ENCODE data around the gene CEP76.

Gene CEP76, protein sequence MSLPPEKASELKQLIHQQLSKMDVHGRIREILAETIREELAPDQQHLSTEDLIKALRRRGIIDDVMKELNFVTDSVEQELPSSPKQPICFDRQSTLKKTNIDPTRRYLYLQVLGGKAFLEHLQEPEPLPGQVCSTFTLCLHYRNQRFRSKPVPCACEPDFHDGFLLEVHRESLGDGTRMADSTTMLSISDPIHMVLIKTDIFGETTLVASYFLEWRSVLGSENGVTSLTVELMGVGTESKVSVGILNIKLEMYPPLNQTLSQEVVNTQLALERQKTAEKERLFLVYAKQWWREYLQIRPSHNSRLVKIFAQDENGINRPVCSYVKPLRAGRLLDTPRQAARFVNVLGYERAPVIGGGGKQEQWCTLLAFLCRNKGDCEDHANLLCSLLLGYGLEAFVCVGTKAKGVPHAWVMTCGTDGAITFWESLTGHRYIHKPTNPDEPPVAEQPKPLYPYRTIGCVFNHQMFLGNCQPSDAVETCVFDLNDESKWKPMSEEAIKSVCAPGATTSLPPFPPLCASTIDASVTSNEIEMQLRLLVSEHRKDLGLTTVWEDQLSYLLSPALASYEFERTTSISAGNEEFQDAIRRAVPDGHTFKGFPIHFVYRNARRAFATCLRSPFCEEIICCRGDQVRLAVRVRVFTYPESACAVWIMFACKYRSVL

DNA sequence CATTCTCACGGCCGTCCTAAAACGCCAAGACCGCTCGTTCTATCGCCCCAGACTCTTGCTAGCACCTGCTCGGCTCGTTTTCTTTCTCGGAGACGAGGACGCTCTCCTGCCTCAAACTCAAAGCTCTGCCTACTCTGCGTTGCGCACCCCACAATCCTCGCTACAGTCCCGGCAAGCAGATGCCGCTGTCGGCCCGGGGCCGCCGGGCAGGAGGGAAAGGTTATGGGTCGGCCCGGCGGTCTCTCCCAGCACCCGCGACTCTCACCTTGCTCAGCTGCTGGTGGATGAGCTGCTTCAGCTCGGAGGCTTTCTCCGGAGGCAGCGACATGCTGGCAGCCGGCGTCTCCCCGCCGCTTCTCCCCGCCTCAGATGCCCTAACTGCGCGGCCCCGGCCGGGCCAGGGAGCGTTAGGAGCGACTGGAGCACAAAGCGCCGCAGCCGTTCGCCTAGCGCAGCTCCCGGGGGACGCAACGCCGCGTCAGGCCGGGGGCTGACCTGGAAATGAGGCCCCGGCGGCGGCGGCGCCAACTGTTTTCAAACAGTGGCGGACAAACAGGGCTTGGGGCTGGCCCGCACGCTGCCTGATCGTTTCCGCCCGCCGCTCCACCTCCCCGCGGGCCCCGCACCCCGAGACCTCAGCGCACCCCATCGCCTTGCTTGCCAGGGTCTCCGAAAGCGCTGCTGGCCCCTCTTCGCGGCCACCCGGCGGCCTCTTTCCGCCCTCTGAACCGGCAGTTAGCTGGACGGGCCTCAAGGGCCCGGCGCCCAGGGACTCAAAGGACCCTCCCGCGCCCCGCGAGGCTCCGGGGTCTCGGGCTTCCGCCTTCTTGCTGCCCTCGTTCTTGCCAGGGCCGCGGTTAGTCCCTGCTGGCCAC, at the start of gene CEP76, which contains the start of gene PSMG2:
CEP76 (minus strand) TSS at position 503 of the 875 bp plus-strand sequence; CDS start at position 328, 175 bp downstream.
PSMG2 (plus strand) TSS at position 822 of the 875 bp plus-strand sequence. CDS start 66 bp downstream, outside the sequence.
- peak; percentile 64 for DNase-seq

DNA sequence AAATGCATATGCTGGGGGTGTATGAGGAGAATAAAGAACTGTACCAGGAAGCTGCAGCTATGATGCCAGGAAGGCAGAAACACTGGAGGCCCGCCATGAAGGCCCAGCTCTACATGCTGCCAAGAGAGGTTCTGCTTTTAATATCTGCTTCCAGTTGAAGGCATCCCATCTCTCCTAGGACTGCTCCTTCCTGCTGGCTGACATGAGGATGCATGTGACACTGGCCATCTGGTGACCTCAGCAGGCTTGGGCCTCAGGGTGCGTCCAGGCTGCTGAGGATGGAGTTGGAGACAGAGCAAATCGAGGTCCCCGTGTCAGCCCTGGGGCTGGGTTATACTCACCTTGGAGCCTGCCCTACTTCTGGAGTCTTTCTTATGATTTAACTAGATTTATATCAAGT, 49.4 kb upstream of the CEP76 start:
- no peak for DNase-seq

DNA sequence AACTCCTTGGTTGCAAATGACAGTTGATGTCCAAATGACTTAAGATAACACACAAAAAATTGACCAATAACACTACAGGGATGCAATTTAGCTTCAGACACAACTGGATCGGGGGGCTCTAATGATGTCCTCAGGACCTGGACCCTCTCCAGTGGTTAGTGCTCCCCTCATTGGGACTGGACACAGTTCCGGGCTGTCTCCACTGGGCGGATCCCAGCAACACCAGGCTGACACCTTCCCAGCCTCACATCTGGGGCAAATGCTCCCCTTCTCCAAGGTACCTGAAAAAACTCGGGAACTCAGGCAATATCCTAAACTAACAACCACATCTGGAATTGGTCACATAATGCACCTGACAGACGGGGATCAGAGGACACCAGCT, 49.0 kb upstream of the CEP76 start:
- DNase-seq = no peak

DNA sequence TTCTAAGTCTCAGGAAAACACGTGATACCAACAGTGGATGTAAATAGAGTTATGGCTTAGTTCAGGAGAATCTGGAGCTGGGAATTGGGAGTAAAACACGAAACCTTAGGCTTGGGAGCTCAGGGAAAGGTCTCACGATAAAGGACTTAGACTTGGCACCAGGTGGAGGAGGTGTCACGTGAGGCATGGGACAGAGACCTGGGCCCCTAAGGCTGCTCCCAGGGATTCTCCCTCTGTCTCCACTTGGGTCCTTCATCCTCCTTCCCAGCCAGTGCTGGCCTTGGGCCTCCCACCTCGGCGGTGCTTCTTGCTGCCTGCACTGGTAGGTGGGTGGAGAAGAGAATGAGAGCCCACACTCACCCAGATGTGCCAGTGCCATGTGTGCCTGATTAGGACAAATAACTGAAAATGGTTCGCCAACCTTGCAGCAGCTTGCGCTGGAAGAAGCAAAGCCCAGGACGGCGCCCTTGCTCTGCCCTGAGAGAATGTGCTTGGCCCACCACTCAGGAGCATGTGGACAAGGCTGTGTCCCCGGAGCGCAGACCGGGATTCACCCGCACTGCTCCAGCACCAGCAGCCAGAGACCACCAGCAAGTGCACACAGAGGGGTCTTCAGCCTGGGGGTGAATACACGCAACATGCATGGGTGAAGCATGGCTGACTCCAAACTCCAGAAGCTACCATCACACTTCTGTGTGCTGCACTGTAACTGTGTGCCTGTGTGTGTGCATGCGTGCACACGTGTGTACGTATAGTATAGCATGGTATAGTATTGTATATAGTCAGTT, 48.4 kb upstream of the CEP76 start:
- no peak for DNase-seq

DNA sequence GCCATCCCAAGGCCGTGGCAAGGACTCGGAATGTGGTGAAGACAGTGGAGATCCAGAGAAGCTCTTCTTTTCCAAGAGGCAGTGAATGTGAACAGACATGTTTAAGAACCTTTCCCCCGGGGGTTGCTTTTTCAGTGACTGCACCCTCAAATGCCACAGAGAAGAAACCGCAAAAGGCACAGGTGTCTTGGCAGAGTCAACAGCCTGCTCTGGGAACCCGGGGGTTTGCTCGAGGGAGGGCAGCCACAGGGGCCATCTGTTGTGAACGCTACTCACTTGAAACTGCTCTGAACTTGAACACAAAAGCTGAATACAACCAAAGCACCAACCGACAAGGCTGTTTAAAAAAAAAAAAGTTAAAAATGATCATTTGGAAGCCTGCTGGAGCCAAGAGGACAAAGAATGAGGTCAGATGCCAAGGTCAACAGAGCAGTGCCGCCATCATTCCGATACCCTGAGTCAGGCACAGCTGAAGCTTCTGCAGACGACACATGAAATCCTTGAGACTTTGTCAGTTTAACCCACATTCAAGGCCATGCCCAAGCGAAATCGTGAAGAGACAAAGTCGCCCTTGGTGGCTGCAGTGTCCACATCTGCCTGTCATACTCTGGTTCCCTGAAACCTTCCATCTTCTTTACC, 47.7 kb upstream of the CEP76 start:
- DNase-seq = no peak

DNA sequence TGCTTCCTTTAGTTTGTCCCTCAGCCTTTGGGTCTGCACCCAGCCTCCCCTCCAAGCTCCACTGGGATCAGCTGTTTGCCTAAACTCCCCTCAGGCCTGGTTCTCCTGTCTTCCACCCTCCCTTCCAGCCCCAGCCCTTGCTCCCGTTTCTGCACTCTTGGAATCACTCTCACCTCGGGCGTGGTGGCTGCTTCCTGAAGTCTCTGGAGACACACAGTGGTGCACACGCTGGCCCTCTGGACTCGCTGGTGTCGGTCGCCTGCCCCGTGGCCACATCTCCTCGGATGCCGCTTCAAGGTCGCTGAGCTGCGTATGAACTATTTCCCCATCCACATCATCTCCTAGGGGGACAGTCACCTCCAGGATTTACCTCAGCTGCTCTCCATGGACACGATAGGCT, 46.6 kb upstream of the CEP76 start:
- no peak for DNase-seq

DNA sequence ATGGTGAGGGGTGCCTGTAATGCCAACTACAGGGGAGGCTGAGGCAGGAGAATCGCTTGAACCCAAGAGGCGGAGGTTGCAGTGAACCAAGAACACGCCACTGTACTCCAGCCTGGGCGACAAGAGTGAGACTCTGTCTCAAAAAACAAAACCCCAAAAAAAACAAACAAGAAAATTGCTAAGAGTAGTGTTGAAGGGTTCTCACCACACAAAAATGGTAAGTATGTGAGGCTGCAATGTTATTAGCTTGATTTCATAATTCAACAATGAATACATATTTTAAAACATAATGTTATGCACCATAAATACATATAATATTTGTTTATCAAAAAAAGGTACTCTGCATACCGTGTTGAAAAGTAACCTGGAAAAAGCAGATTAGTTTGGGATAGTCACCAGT, 46.1 kb upstream of the CEP76 start:
- no peak for DNase-seq

DNA sequence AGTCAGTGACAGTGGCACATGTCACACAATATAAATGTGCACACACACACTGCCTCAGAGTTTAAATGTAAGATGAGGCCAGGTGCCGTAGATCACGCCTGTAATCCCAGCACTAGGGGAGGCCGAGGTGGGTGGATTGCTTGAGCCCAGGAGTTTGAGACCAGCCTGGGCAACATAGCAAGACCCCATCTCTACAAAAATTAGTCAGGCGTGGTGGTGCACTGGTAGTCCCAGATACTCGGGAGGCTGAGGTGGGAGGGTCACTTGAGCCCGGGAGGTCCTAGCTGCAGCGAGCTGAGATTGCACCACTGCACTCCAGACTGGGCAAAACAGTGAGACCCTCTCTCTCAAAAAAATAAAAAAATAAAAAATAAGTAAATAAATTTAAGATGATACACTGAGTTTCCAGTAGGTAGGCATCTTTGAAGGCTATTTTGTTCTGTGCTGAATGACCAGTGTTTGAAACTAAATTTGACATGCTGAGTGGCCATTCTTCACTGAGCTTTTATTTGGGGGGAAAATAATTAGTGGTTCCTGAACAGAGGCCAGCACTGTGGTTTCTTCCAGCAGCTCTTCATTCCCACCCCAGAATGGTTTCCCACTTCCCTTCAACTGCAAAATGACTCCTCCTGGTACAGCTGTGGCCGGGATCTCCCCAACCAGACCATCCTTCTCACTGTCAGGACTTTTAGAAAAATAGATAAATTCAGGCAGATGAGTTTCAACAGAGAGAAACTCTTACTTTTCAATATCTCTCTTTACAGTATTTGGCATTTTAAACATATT, 45.2 kb upstream of the CEP76 start:
- no peak for DNase-seq

DNA sequence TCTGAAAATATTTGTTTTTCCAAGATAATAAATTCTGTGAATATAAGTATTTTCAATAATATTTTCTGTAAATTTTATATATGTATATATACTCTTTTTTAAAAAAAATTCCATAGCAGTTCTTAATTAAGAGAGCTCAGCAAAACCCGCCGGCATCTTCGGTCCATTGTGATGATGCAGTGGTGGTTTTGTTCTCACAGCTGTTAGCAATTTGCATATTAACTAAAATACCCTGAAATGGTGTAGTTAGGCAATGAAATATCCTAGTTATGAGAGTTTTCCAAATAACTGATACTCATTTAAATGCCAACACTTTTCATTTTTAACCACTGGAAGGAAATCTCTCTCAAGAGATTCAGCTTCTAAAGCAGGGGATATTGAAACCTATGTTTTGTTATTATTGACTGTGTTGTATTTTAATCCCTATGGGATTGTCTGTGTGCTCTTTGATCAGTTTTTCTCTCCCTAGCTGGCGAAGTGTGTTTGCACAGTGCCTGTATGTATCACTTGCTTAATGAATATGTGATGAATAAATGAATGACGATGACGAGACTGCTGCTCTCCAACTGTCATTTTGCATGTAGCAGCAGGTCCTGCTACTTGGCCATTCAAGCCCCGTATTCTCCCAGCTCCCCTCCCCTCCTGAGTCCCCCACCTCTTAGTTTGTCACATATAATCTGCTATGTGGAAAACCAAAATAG, 42.7 kb upstream of the CEP76 start:
- DNase-seq = no peak

DNA sequence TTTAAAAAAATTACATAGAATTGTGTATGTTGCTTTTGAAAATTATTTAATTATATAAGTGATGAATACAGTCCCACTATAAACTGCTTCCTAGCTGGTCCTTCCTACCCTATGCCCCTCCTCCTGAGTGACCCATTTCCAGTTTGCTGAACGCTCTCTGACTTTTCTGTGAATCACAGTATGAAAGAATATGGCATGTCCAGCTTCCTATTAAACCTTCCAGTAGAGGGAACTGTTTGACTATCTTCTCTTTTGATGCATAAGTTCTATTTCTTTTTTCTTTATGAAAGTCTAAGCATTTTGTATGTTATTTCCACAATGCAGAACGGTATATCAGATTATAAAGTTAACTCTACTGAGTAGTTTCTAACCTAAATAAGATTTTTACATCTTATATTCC, 41.6 kb upstream of the CEP76 start:
- DNase-seq = peak; percentile 35

DNA sequence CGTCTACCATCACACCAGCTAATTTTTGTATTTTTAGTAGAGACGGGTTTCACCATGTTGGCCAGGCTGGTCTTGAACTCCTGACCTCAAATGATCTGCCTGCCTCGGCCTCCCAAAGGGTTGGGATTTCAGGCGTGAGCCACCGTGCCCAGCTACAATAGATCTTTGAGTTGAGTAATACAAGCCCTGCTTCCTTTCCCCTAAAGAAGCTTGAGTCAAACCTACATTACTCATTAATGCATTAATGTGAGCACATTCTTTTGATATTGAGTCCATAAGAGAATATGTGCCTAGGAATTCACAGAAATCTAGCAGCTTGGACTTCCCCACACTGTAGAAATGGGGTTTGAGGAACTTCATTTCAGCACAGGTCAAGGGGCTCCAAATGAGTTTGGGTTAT, 39.9 kb upstream of the CEP76 start:
- no peak for DNase-seq

DNA sequence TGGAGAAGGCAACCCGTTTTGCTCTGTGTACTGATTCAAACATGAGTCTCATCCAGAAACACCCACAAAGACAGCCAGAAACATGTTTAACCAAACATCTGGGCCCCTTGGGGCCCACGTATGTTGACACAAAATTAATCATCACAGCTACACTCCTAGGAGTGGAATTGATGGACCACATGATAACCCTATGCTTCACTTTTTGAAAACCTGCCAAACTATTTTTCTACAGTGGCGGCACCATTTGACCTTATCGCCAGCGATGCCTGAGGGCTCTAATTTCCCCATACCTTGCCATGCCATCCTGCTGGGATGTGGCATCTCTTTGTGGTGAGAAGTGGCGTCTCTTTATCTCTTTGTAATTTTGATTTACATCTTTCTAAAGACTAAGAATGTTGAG, 38.8 kb upstream of the CEP76 start:
- peak; percentile 75 for DNase-seq

DNA sequence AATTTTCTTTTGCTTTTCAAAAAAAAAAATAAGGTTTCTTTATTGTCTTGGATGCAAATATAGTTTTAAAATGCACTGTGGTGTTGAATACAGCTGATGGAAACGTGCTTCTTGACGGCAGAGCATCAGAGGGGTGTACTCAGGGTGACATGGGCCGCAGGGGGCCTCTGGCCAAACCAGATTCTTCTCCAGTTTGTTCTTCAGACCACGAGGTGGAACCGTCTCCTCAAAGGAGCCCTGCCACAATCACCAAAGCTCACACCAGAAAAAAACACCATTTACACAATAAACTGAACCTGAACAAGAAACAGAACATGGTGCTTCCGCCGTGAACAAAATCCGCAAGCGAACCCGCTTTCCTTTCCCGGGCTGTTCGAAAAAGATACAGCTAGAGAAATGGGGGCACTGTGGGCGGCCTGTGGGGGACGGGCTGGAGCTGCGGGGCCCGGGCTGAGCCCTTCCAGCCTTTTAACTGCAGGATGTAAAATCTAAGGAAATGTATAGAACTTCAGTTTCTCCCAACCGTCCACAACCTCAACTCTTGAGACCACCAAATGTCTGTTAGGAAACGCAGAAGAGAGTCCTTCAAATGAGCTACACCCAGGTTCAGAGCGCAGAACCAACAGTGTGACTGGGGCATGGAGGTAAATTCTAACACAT, 34.9 kb upstream of the CEP76 start:
- DNase-seq = no peak

DNA sequence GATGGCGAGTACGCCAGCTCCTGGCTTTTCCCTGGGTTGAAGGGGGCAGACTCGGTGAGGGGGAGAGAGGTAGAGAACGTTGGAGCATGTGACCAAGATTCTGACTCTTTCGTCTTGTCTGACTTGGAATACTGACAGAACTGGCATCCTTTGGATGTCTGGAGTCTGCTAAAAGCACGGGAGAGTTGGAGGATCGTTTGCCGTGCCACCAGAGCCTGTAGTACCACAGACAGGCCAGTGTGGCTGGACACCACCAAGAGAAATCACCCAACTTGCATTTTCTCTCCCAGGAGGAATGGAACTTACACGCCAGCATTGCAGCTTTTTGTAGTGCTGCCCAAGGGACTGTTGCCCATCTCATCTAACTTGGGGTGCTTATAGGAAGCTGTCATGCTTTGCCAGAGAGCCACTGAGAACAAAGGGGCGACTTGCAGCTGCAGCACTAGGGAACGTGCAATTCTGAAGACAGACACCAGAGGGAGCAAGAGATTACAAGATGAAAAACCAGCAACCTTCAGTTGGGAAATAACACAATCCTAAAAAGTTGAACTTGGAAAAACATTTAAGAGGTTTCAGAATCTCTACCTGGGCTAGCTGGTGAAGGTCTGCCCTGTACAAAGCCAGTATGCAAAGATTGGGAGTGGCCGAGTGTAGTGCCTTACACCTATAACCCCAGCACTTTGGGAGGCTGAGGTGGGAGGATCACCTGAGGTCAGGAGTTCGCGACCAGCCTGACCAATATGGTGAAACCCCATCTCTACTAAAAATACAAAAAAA, 24.4 kb upstream of the CEP76 start:
- DNase-seq = peak; percentile 70

DNA sequence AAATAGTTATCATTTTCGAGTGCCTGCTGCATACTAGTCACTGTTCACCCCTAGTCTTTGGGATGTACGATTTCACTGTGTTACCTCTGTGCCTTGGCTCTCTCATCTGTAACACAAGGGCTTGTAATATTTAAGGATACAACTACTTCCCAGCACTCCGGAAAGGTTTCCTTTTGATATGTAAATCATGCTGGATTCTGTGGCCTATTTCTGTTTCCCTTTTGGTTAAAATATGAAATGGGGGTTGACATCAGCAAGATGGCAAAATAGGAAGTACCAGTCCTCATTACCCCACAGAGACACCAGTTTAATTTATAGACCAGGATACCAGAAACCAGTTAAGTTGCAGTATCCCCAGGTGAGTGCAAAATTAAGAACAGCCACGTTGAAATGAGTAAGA, 23.8 kb upstream of the CEP76 start:
- DNase-seq = no peak

DNA sequence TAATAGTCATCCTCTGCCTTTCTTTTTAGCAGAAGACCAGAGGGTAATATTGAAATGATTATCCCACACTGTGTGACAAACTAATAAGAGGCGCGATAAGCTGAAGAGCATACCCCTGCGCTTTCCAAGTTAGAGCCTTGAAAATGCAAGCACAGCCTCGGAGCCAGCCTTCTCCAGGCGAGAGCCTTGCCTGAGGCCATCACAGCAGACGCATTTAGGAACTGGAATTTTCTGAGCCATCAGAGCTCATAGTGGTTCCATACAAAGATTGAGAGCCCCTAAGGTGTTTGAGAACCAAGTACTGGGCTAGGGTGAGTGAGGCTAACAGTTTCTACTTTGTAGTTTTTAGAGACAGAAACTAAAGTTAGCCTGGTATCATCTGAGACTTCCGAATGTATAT, 20.2 kb upstream of the CEP76 start:
- no peak for DNase-seq

DNA sequence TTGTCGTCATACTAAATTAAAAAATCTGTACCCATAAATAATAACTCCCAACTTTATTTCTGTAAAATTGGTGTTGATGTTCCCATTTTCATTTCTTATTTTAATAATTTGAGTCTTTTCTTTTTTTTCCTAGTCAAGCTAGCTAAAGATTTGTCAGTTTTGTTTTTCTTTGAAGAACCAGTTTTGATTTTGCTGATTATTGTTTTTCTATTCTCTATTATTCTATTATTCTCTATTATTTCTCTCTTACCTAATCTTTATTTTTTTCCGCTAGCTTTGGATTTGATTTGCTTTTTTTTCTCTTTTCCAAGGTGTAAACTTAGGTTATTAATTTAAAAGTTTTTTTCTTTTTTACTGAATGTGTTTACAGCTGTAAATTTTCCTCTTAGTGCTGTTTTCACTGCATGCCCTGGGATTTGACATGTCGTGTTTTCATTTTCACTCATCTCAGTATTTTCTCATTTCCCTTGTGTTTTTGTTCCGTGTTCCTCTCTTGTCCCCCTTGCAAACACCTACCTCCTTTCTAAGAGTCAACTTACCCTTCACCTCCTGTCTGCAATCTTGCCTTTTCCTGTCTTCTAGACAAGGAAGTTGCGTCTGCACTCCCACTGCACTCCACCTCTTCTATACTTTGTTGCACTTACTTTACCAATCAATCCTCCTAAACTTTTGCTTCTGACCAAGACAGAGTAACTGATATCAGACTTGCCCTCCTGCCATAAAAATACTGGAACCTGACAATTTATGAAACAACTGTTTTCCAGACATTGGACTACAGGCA, 19.2 kb upstream of the CEP76 start:
- DNase-seq = no peak

DNA sequence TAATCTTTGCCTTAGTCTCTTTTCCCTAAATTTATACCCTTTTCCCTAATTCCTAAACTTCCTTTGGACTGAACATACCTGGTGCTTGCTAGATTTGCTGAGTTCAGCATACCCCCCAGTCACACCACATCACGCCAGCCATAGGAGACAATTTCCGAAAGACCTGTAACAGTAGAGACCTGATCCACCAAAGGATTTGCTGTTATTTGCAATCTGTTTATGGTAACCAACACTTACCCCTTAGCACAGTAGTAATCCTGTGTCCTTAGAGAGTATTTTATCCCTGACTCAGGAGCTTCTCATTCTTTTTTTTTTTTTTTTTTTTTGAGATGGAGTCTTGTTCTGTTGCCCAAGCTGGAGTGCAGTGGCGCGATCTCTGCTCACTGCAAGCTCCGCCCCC, 8.9 kb upstream of the CEP76 start:
- DNase-seq = no peak
